GM15510 (cell line): ENCODE measurements around the gene SLC39A11.

ENCODE experiments used
- POLR2A ChIP-seq: IDR thresholded peaks from 3 replicates; pipeline ENCODE4 v1.6.1; 2011; ENCODE audit warnings: borderline replicate concordance; ENCODE audit not compliant: insufficient read length; ENCODE audit errors: extremely low read depth

Gene SLC39A11

GRCh38 chr17:72984926-72985325, 107.6 kb downstream of the SLC39A11 start:
- no peak for TF ChIP-seq POLR2A

- no peak for TF ChIP-seq POLR2A
These were observed 108.2 kb downstream of the SLC39A11 start for GRCh38 chr17:72984145-72984925.

GRCh38 chr17:72982680-72983079, 109.8 kb downstream of the SLC39A11 start:
- no peak for TF ChIP-seq POLR2A

DNA sequence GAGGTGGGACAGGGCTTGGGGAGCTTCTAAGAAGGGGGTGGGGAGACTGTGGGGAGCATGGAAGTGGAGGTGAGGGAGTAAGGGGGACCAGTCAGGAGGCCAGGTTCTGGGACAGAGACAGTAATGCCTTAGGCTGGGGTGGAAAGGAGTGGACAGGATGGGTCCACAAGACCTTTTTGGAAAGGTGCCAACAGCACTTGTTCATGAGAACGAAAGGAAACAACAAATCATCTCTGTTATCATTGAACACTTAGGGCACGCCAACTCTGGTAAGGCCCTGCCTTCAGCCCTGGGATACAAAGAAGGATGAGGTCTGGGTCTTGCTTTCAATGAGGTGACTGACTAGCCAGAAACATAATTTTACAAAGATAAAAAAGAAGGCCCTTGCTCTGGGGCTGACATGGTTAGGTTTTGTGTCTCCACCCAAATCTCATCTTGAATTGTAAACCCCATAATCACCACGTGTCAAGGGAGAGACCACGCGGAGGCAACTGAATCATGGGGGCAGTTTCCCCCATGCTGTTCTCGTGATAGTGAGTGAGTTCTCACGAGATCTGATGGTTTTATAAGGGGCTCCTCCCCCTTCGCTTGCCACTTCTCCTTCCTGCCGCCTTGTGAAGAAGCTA, 113.8 kb downstream of the SLC39A11 start:
- no peak for TF ChIP-seq POLR2A

DNA sequence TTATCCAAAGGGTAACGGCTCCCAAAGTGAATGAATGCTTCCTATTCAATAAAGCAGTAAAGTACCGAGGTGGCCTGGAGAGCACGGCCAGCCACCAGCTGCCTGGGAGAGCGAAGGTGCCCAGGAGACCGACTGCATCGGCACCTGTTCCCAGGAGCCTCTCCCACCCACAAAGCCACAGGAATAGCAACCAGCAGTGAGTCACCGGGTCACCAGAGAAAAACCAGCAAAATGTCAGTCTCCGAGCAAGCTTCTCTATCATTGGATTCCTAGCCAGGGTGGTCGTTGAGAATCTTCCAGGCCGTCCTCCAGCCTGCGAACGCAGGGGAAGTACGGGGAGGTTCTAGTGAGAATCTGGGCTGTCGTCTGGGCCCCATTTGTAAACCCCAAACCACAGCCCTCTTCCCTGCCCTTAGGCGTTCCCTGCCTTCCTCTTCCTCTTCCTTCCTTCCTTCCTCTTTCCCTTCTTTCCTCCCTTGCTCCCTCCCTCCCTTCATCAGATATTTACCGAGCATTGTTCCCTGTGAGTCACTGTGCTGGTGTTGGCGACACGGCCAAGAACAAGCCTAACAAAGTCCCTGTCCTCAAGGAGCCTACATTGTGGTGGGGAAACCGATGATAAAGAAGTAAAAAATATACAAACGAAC, 114.6 kb downstream of the SLC39A11 start:
- TF ChIP-seq POLR2A: no peak

DNA sequence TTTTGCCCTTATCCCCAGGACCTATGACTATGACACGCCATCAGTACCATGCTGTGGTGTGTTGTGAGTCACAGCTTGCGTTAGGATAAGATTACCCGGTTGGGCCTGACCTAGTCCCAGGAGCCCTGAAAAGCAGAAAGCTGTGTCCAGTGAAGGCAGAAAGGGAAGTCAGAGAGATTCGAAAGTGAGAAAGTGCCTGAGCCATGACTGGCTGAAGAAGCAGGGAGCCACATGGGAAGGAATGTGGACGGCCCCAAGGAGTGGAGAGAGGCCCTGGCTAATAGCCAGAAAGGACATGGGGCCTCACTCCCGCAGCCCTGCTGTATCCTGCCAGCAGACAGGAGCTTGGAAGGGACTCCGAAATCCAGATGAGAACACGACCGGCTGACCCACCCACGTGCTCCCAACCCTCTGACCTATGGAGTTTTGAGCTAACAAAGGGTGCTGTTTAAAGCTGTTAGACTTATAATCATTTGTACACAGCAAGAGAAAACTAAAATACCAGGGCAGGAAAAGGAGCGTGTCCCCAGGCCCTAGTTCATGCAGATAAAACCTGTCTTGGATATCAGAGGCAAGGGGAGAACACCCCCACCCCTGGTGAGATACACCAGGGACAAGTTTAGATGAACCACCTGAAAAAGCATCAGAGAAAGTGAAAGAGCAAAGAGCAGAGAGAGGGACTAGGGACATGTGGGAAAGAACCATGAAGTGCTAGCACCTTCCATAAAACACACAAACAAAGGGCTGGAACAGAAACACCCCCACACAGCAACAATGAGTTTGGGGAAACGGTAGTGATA, 115.3 kb downstream of the SLC39A11 start:
- TF ChIP-seq POLR2A: no peak

DNA sequence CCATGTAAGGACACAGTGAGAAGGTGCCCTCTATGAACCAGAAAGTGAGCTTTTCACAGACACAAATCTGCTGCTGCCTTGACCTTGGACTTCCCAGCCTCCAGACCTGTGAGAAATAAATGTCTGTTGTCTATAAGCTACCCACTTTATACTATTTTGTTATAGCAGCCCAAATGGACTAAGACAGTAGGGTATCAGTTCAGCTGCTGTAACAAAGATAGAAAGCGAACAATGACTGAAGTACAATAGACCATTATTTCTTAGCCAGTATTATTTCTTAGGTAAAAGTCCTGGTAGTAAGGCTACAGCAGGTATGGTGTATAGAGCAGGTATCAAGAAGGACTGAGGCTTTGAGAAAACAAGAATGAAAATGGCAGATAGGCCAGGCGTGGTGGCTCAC, 117.0 kb downstream of the SLC39A11 start:
- TF ChIP-seq POLR2A: no peak

DNA sequence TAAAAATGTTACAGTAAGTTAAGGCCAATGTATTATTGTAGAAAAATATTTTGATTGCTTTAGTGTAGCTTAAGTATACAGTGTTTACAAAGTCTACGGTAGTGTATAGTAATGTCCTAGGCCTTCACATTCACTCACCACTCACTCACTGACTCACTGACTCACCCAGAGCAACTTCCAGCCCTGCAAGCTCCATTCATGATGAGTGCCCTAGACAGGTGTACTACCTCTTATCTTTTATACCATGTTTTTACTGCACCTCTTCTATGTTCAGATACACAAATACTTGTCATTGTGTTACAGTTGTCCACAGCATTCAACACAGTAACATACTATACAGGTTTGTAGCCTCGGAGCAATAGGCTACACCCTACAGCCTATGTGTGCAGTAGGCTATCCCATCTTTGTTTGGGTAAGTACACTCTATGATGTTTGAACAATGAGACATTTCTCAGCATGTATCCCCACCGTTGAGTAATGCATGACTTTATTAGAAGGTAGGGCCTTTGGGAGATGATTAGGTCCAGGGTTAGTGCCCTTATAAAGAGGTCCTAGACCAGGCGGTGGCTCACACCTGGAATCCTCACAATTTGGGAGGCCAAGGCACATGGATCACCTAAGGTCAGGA, 117.8 kb downstream of the SLC39A11 start:
- no peak for TF ChIP-seq POLR2A

DNA sequence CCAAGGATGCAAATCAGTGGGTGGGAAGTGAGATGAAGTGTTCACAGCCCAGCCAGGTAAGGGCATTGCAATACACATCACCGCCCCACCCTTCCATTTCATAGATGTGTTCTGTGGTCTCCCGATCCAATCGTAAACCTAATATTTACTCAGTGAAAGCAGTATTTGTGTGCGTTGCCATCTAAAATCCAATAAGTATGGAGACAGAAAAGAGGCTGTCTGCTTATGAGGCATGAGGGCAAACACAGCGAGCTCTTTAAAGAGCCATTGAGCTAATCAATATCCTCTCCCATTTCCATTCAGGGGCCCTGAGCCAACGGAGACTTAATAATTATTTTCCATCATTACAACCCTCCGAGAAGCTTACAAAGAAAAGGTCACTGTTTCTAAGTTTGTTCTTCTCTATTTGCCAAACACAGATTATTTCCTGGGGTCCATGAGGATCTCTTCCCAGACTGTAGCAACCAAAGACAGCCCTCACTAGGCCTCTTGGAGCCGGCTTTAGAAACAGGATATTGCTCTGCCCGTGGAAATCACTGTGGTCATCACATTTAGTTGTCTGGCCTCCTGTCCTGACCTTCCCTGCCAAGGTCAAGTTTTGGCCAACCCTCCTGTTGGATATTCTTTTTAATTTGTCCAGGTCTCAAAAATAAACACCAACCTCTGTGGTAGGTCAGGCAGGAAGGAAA, 120.1 kb downstream of the SLC39A11 start:
- TF ChIP-seq POLR2A: no peak

GRCh38 chr17:72971226-72971880, 121.1 kb downstream of the SLC39A11 start:
- TF ChIP-seq POLR2A: no peak

GRCh38 chr17:72970797-72971196, 121.7 kb downstream of the SLC39A11 start:
- TF ChIP-seq POLR2A: no peak

DNA sequence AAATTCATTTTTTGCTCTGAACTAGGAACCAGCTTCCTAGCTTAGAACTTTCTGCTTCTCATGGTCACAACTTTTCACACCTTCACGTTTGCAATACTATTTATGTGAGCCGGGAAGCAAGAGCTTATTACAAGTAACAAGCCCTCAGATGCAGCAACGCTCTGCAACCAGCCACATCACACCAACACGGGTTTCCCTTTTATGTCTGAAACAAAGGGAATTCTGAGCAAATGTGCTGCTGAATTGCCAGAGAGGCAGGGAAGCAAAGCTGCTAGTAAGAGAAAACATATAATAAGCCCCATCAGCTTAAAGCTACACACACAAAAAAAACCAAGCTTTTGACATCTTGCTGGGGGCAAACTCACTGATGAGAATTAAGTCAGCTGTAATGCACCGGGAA, 122.2 kb downstream of the SLC39A11 start:
- TF ChIP-seq POLR2A: no peak

GRCh38 chr17:72969293-72969906, 123.1 kb downstream of the SLC39A11 start:
- TF ChIP-seq POLR2A: no peak
